Right lobe of liver (tissue), 6 donors: ENCODE results near the gene PTPRM. TPM values are rescaled to one million over a fixed set of nuclear protein-coding genes. Genes with fewer than 3 reads are reported as not detected.
A peak's percentile ranks its signal among the peaks of the same experiment; 100 is the strongest.

Source experiments
- ATAC-seq, 4 donors: fragments of 200-7000 bp; cut with Tn5 transposase; one replicate each; pipeline ENCODE4 v1.9.1; 2020; ENCODE audit warnings: mild to moderate bottlenecking in 4 of 4, moderate library complexity in 4 of 4
- DNase-seq, 3 donors: peaks; one replicate each; pipeline ENCODE4 v3.0.0-alpha.2; 2020
- H3K27ac ChIP-seq, 3 donors: fragments of 200-600 bp; one replicate each; pipeline ENCODE4 v1.8.0; 2022
- H3K27me3 ChIP-seq, 2 donors: fragments of 200-600 bp; one replicate each; pipeline ENCODE4 v1.8.0; 2022
- H3K36me3 ChIP-seq, 4 donors: fragments of 200-600 bp; sonication (generic) in 1 of 4; one replicate each; pipeline versions ENCODE4 v1.5.1 to v1.8.0; 2017 to 2022; ENCODE audit warnings: control low read depth in 1 of 4
- H3K4me1 ChIP-seq, 4 donors: fragments of 200-600 bp; sonication (generic) in 1 of 4; one replicate each; pipeline versions ENCODE4 v1.5.1 to v1.8.0; 2017 to 2022; ENCODE audit warnings: control low read depth in 1 of 4
- H3K4me3 ChIP-seq, 3 donors: fragments of 200-600 bp; one replicate each; pipeline ENCODE4 v1.8.0; 2022
- H3K9me3 ChIP-seq, 4 donors: fragments of 200-600 bp; sonication (generic) in 1 of 4; one replicate each; pipeline versions ENCODE4 v1.5.1 to v1.8.0; 2017 to 2022; ENCODE audit warnings: control low read depth in 1 of 4
- CTCF ChIP-seq, 4 donors: fragments of 200-600 bp in 3 of 4; fragments of 450-650 bp in 1 of 4; IDR thresholded peaks; one replicate each; pipeline versions ENCODE4 v1.5.1 to v1.8.0; 2016 to 2022; ENCODE audit warnings: antibody characterized with exemption in 4 of 4, mild to moderate bottlenecking in 2 of 4
- POLR2A ChIP-seq: fragments of 450-650 bp; IDR thresholded peaks from one replicate; pipeline ENCODE4 v1.6.1; 2017; ENCODE audit warnings: antibody characterized with exemption, mild to moderate bottlenecking
- WGBS: methylation state at CpG from one replicate; pipeline ENCODE4 v1.1.6; 2018; ENCODE audit warnings: low coverage, low lambda C conversion rate; ENCODE audit not compliant: insufficient coverage; ENCODE audit errors: missing lambda C conversion rate; 5-methylcytosine and 5-hydroxymethylcytosine counted together
- intact Hi-C, 2 donors: fragments of 100-400 bp; cut with DNase I; formaldehyde crosslinking; loops; one replicate each; pipeline versions ENCODE4 v1.11.2 to v1.14.1; 2022
- total RNA-seq, 6 experiments: library from RNA; depleted of rRNA in 2 of 6; stranded (reverse); fragments of >200 nt in 2 of 6; fragmentation: NEBNext Ultra II Directional in 3 of 6; extraction: Animal tissue kit (Norgen Biotek cat#: 25700) in 3 of 6; gene quantifications; one replicate each; pipeline versions ENCODE4 v1.1.0 to v1.2.4, GENCODE V29; 2016 to 2023
- donor health status: DM: no; HTN: yes; CAD: no.
- donor health status: DM: no; HTN: no; CAD: no.
- donor health status: DM: no; HTN: no; CAD: no.
- donor health status: DM: no; HTN: yes; CAD: no.
- donor health status: DM: no; HTN: yes; CAD: no.

PTPRM gene
- total RNA-seq, 6 experiments from 2014 or later: 15.1 to 45.7 (median 26.5) TPM

GRCh38 chr18:7898181-7898580 lies 331.1 kb downstream of the PTPRM start:
- TF ChIP-seq CTCF (IDR thresholded peaks at IDR 0.05): no peak
- TF ChIP-seq POLR2A: no peak
- no peaks in the 10 kb centered on the region for H3K36me3 ChIP-seq
- no peaks in the 10 kb centered on the region for H3K27me3 ChIP-seq
- H3K4me3 ChIP-seq: no peak overlapping the region
- 84% methylated on average over 2 of the region's 2 CpGs for WGBS
- no peak overlapping the region for H3K27ac ChIP-seq
- intact Hi-C loops: no loop called here
- H3K9me3 ChIP-seq: no peaks in the 10 kb centered on the region
- ATAC-seq (no peak), DNase-seq (no peak)
- H3K4me1 ChIP-seq: peaks cover 0 to 4% (median 0%) of the 10 kb centered on the region in 4 donors

- Histone ChIP-seq H3K27ac (no peak overlapping the region), H3K36me3 (no peaks in the 10 kb centered on the region), H3K27me3 (no peaks in the 10 kb centered on the region), H3K4me3 (no peak overlapping the region), H3K9me3 (no peaks in the 10 kb centered on the region), H3K4me1 (peaks cover 0 to 4% (median 0%) of the 10 kb centered on the region in 4 donors)
- TF ChIP-seq CTCF (IDR thresholded peaks at IDR 0.05) (no peak), POLR2A (no peak)
- 41% methylated on average over 5 of the region's 5 CpGs for WGBS
- no peak for DNase-seq
- peak; percentile 78 to 91 (median 87) for ATAC-seq
- intact Hi-C loops: no loop called here
Measured at GRCh38 chr18:7899078-7899477, 332.0 kb downstream of the PTPRM start.

- ATAC-seq: peak in 1 of 4 donors; percentile 39
- WGBS: 71% methylated on average over 5 of the region's 5 CpGs
- H3K9me3 ChIP-seq: no peaks in the 10 kb centered on the region
- peaks cover 0 to 4% (median 0%) of the 10 kb centered on the region in 4 donors for H3K4me1 ChIP-seq
- no peaks in the 10 kb centered on the region for H3K27me3 ChIP-seq
- TF ChIP-seq POLR2A (no peak), CTCF (IDR thresholded peaks at IDR 0.05) (no peak)
- H3K27ac ChIP-seq: no peak overlapping the region
- no peak for DNase-seq
- H3K36me3 ChIP-seq: no peaks in the 10 kb centered on the region
- H3K4me3 ChIP-seq: no peak overlapping the region
- intact Hi-C loops: no loop called here
Measured at GRCh38 chr18:7900091-7900490, 333.0 kb downstream of the PTPRM start.

- WGBS: 56% methylated on average over 1 of the region's 1 CpG
- H3K27ac ChIP-seq: no peak overlapping the region
- TF ChIP-seq POLR2A (no peak), CTCF (IDR thresholded peaks at IDR 0.05) (no peak)
Measured at GRCh38 chr18:7901657-7902056, 334.5 kb downstream of the PTPRM start.

GRCh38 chr18:7902399-7902839 lies 335.3 kb downstream of the PTPRM start:
- ATAC-seq (peak; percentile 62 to 74 (median 67)), DNase-seq (peak in 2 of 3 donors; percentile 25 to 54)
- H3K27ac ChIP-seq: no peak overlapping the region
- H3K27me3 ChIP-seq: no peaks in the 10 kb centered on the region
- peaks cover 0 to 4% (median 0%) of the 10 kb centered on the region in 4 donors for H3K4me1 ChIP-seq
- no peaks in the 10 kb centered on the region for H3K36me3 ChIP-seq
- WGBS: 71% methylated on average over 5 of the region's 5 CpGs
- TF ChIP-seq CTCF (IDR thresholded peaks at IDR 0.05) (no peak), POLR2A (peak; percentile 2)
- intact Hi-C loops: no loop called here
- no peak overlapping the region for H3K4me3 ChIP-seq
- no peaks in the 10 kb centered on the region for H3K9me3 ChIP-seq

More at GRCh38 chr18:7901657-7902056, 334.5 kb downstream of the PTPRM start:
- DNase-seq: no peak
- no peaks in the 10 kb centered on the region for H3K9me3 ChIP-seq
- peaks cover 0 to 4% (median 0%) of the 10 kb centered on the region in 4 donors for H3K4me1 ChIP-seq
- intact Hi-C loops: no loop called here
- ATAC-seq: no peak
- no peaks in the 10 kb centered on the region for H3K36me3 ChIP-seq
- no peaks in the 10 kb centered on the region for H3K27me3 ChIP-seq
- no peak overlapping the region for H3K4me3 ChIP-seq
